ENCODE measurements around the gene EIF4E3.

- TF ChIP-seq CTCF (IDR thresholded peaks at IDR 0.05; ENCODE audit: insufficient read depth, low read length, poor library complexity, severe bottlenecking) (no peak), EZH2phosphoT487 (conservative IDR thresholded peaks at IDR 0.05; ENCODE audit: low read length) (no peak)
Measured at GRCh38 chr3:71721002-71721401, 4.2 kb downstream of the EIF4E3 start.
